GM12874 (cell line): ENCODE measurements around the gene PPARG.

ENCODE experiments used
- CTCF ChIP-seq: IDR thresholded peaks from 2 replicates; pipeline ENCODE4 v1.5.1; 2011; ENCODE audit warnings: low read depth, mild to moderate bottlenecking, control low read depth, low read length, moderate library complexity; ENCODE audit not compliant: insufficient read depth

Gene PPARG

GRCh38 chr3:12296511-12296910 is 7.6 kb downstream of the PPARG start:
- no peak for TF ChIP-seq CTCF

GRCh38 chr3:12299026-12299425 is 10.2 kb downstream of the PPARG start:
- TF ChIP-seq CTCF: no peak

GRCh38 chr3:12300137-12300536 is 11.3 kb downstream of the PPARG start:
- no peak for TF ChIP-seq CTCF

- TF ChIP-seq CTCF: no peak
Observed at GRCh38 chr3:12301031-12301430, 12.2 kb downstream of the PPARG start.

- no peak for TF ChIP-seq CTCF
Observed at GRCh38 chr3:12301513-12301912, 12.6 kb downstream of the PPARG start.

GRCh38 chr3:12302564-12302963 is 13.7 kb downstream of the PPARG start:
- TF ChIP-seq CTCF: no peak

- no peak for TF ChIP-seq CTCF
Observed at GRCh38 chr3:12303534-12303933, 14.7 kb downstream of the PPARG start.

GRCh38 chr3:12303993-12304392 is 15.1 kb downstream of the PPARG start:
- no peak for TF ChIP-seq CTCF
